ENCODE results near the gene GMEB1. TPM values are rescaled to one million over a fixed set of nuclear protein-coding genes. Genes with fewer than 3 reads are reported as not detected.

The GMEB1 gene
- total RNA-seq, 1 experiment from 2014 or later = 5.2 TPM

- Histone ChIP-seq H3K36me3 (ENCODE audit: low read depth, low read length) (no peaks in the 10 kb centered on the region), H3K4me3 (ENCODE audit: low read length) (no peak overlapping the region), H2AFZ (ENCODE audit: low read length) (no peak overlapping the region), H3F3A (ENCODE audit: low read length, unreplicated experiment) (no peaks in the 10 kb centered on the region), H3K4me2 (ENCODE audit: low read length) (no peak overlapping the region), H3K9me2 (replicated peaks; ENCODE audit: low read length) (no peaks in the 10 kb centered on the region), H3K27me3 (ENCODE audit: low read length) (no peaks in the 10 kb centered on the region), H4K20me1 (ENCODE audit: low read length) (no peaks in the 10 kb centered on the region), H3K9ac (ENCODE audit: low read length) (no peak overlapping the region), H3K27ac (ENCODE audit: low read length) (no peak overlapping the region), H3K4me1 (ENCODE audit: insufficient read depth, low read length) (no peaks in the 10 kb centered on the region), H3K79me2 (ENCODE audit: low read length) (no peaks in the 10 kb centered on the region), H3K9me3 (ENCODE audit: low read length) (no peaks in the 10 kb centered on the region)
- ChIA-PET POLR2A (ENCODE audit: unreplicated experiment) (no interaction called here), CTCF (no interaction called here)
- TF ChIP-seq EZH2phosphoT487 (IDR thresholded peaks at IDR 0.05; ENCODE audit: borderline replicate concordance, low read length) (no peak), EZH2 (IDR thresholded peaks at IDR 0.05; ENCODE audit: low read length, unreplicated experiment) (no peak), CTCF (conservative IDR thresholded peaks at IDR 0.05; ENCODE audit: low read depth, low read length) (no peak)
- intact Hi-C loops (cut with micrococcal nuclease) = no loop called here
- no TSS peak for BruUV-seq (replicated peaks)
- ATAC-seq (no peak), DNase-seq (no peak)
These were observed 12.2 kb upstream of the GMEB1 start for GRCh38 chr1:28656335-28656734.

GRCh38 chr1:28663871-28664470, 4.6 kb upstream of the GMEB1 start:
- Histone ChIP-seq H3K9me2 (replicated peaks; ENCODE audit: low read length) (no peaks in the 10 kb centered on the region), H3F3A (ENCODE audit: low read length, unreplicated experiment) (no peaks in the 10 kb centered on the region), H3K4me1 (ENCODE audit: insufficient read depth, low read length) (peaks cover 5% of the 10 kb centered on the region; the same call in 1 of the 2 replicates), H3K36me3 (ENCODE audit: low read depth, low read length) (no peaks in the 10 kb centered on the region), H3K9me3 (ENCODE audit: low read length) (no peaks in the 10 kb centered on the region), H3K9ac (ENCODE audit: low read length) (no peak overlapping the region), H4K20me1 (ENCODE audit: low read length) (no peaks in the 10 kb centered on the region), H3K4me2 (ENCODE audit: low read length) (no peak overlapping the region), H3K27me3 (ENCODE audit: low read length) (no peaks in the 10 kb centered on the region), H3K79me2 (ENCODE audit: low read length) (peaks cover 4% of the 10 kb centered on the region; the same call in 1 of the 2 replicates), H3K27ac (ENCODE audit: low read length) (no peak overlapping the region), H3K4me3 (ENCODE audit: low read length) (no peak overlapping the region), H2AFZ (ENCODE audit: low read length) (no peak overlapping the region)
- no TSS peak for BruUV-seq (replicated peaks)
- ChIA-PET POLR2A (ENCODE audit: unreplicated experiment) (no interaction called here), CTCF (no interaction called here)
- ATAC-seq = no peak
- intact Hi-C loops (cut with micrococcal nuclease) = no loop called here
- DNase-seq = no peak
- TF ChIP-seq EZH2phosphoT487 (IDR thresholded peaks at IDR 0.05; ENCODE audit: borderline replicate concordance, low read length) = no peak

GRCh38 chr1:28666806-28667205, 1.8 kb upstream of the GMEB1 start:
- DNase-seq (no peak), ATAC-seq (no peak)
- no peak overlapping the region for H3K9ac ChIP-seq (ENCODE audit: low read length)
- no peak overlapping the region for H2AFZ ChIP-seq (ENCODE audit: low read length)
- intact Hi-C loops (cut with micrococcal nuclease) = no loop called here
- BruUV-seq (replicated peaks) = no TSS peak
- peaks cover 28% of the 10 kb centered on the region for H3K79me2 ChIP-seq (ENCODE audit: low read length)
- peaks cover 3% of the 10 kb centered on the region for H3F3A ChIP-seq (ENCODE audit: low read length, unreplicated experiment)
- ChIA-PET CTCF (no interaction called here), POLR2A (ENCODE audit: unreplicated experiment) (no interaction called here)
- H3K4me1 ChIP-seq (ENCODE audit: insufficient read depth, low read length) = peaks cover 10% of the 10 kb centered on the region; the same call in 1 of the 2 replicates
- H3K36me3 ChIP-seq (ENCODE audit: low read depth, low read length) = no peaks in the 10 kb centered on the region
- H3K4me2 ChIP-seq (ENCODE audit: low read length) = no peak overlapping the region
- H3K9me3 ChIP-seq (ENCODE audit: low read length) = no peaks in the 10 kb centered on the region
- no peak for TF ChIP-seq EZH2 (IDR thresholded peaks at IDR 0.05; ENCODE audit: low read length, unreplicated experiment)
- TF ChIP-seq EZH2phosphoT487 (IDR thresholded peaks at IDR 0.05; ENCODE audit: borderline replicate concordance, low read length) = no peak
- TF ChIP-seq CTCF (conservative IDR thresholded peaks at IDR 0.05; ENCODE audit: low read depth, low read length) = no peak
- H3K27ac ChIP-seq (ENCODE audit: low read length) = no peak overlapping the region
- H3K27me3 ChIP-seq (ENCODE audit: low read length) = no peaks in the 10 kb centered on the region
- H4K20me1 ChIP-seq (ENCODE audit: low read length) = no peaks in the 10 kb centered on the region
- H3K4me3 ChIP-seq (ENCODE audit: low read length) = no peak overlapping the region
- H3K9me2 ChIP-seq (replicated peaks; ENCODE audit: low read length) = no peaks in the 10 kb centered on the region
